ENCODE results near the gene UTS2R.
"Not testable (repeated sequence)": the region's sequence is repeated elsewhere in the genome, so short reads cannot be mapped to it uniquely, and the experiment has no call there.

The UTS2R gene

GRCh38 chr17:82406131-82406671 lies 34.6 kb downstream of the UTS2R start:
- in situ Hi-C loops (cut with MboI; ENCODE audit: low sequenced_read_pairs): no loop called here

DNA sequence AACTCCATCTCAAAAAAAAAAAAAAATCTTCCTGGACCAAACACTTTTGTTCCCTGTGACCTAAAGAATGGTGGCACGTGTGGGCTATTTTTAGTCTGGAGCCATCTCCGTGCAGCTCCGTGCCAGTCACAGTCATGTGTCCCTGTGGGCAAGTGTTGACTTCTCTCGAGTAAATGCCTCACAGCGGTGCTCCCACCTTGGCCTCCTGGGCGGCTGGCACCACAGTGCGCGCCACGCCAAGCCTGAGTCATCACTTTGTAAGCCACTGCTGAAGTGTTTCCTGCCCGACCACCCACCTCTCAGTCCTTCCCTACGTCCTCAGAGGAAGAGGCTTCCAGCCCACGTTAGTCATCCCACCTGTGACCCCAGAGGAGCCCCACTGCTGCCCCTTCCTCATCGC lies 35.7 kb downstream of the UTS2R start:
- in situ Hi-C loops (cut with MboI; ENCODE audit: low sequenced_read_pairs): no loop called here

DNA sequence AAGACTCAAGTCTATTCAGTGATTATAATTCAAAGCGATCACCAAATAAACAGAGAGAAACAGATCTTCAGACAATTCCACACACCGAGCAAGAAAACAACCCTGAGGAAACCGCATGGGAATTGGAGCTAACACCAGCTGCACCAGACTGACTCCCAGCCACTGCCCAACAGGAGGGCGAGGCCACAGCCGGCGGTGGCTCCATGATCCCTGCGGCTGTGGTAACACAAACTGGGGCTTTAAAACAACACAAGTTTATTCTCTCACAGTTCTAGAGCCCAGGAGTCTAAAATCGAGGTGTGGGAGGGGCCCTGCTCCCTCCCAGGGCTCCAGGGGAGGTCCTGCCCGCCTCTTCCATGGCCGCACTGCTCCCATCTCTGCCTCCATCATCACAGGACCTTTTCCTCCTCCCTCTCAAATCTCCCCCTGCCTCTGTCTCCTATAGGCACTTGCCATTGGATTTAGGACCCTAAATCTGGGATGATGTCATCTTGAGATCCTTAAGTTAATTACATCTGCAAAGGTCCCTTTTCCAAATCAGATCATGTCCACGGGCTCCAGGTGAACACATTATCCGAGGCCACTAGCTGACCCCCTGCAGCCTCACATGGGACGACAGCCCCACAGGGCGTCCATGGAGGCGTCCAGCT lies 36.8 kb downstream of the UTS2R start:
- in situ Hi-C loops (cut with MboI; ENCODE audit: low sequenced_read_pairs): no loop called here

DNA sequence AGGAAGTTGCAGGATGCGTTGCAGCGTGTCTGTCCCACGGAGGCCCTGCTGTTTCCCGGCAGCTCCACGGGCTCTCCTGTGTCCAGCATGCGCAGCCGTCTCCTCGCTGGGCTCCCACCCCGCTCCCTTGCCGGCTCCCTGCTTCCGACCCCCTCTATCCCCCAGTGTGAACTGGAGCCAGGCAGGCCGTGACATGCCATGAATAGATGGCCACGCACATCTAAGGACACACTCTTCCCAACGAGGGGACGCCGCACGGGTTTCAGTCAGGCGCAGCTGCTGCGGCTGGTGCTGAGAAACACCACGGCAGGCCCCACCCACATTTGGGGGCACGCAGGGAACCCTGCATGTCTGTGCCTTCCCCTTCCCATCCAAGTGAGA lies 37.4 kb downstream of the UTS2R start:
- in situ Hi-C loops (cut with MboI; ENCODE audit: low sequenced_read_pairs): no loop called here

DNA sequence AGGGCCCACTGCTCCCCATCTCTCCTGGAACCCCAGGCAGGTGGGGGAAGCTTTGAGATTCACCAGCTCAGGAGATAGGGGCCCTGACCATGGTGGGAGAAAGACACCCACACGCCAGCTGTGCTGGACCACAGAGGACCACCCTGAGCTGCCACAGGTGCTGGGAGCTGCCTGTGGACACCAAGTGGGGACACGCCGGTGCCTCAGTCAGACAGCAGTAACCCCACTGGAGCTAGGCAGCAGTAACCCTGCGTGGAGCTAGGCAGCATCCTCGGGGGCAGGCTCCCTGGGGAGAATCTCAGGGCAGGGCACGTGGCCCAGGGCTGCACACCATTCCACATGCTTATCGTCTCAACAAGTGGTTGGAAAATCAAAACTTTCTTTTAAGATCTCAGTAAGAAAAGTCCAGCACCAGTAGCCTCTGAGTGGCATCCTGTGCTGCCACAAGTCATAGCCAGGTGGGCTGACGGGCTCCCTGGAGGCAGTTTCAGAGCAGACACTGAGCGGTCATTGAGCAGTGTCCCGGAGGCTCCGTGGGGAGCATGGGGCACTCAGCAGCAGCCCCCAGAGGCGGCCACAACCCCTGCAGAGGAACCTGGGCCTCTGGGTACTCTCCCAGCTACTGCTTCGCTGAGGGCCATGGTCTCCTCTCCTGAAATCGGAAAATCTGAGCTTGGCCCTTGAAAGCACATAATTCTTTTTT lies 38.6 kb downstream of the UTS2R start:
- in situ Hi-C loops (cut with MboI; ENCODE audit: low sequenced_read_pairs): no loop called here

DNA sequence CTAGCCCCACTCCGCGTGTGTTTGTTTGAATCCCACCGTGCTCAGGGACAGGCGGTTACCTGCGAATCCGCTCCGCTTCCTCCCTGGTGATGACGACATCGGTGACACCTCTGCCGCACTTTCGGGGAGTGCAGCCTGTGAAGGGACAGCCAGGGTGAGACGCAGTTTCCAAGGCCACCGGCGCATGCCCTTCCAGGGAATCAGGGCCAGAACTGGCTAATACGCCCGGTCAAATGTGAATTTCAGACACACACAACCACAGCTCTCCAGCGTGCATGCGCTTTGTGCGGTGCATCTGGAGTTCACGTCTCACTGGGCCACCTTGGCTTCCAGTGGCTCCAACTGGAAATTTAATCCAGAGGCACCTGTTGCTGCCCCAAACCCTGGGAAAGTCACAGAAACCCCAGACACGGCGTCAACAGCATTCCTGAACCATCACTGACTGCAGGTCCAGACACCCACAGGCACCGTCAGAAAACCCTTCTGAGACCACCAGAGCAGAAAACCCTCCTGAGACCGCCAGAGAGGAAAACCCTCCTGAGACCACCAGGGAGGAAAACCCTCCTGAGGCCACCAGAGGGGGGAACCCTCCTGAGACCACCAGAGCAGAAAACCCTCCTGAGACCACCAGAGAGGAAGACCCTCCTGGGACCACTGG lies 40.0 kb downstream of the UTS2R start:
- in situ Hi-C loops (cut with MboI; ENCODE audit: low sequenced_read_pairs): no loop called here

DNA sequence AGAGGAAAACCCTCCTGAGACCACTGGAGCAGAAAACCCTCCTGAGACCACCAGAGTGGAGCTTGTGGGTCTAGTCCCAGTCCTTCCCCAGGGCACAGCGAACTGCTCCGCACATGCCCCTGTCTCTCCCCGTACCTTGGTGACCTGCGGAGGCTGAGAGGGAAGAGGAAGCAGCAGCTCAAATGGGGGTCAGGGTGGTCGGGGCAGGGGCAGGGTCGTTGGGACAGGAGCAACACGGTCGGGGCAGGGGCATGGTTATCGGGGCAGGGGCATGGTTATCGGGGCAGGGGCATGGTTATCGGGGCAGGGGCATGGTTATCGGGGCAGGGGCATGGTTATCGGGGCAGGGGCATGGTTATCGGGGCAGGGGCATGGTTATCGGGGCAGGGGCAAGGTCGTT lies 40.5 kb downstream of the UTS2R start:
- in situ Hi-C loops (cut with MboI; ENCODE audit: low sequenced_read_pairs): not testable (repeated sequence)

DNA sequence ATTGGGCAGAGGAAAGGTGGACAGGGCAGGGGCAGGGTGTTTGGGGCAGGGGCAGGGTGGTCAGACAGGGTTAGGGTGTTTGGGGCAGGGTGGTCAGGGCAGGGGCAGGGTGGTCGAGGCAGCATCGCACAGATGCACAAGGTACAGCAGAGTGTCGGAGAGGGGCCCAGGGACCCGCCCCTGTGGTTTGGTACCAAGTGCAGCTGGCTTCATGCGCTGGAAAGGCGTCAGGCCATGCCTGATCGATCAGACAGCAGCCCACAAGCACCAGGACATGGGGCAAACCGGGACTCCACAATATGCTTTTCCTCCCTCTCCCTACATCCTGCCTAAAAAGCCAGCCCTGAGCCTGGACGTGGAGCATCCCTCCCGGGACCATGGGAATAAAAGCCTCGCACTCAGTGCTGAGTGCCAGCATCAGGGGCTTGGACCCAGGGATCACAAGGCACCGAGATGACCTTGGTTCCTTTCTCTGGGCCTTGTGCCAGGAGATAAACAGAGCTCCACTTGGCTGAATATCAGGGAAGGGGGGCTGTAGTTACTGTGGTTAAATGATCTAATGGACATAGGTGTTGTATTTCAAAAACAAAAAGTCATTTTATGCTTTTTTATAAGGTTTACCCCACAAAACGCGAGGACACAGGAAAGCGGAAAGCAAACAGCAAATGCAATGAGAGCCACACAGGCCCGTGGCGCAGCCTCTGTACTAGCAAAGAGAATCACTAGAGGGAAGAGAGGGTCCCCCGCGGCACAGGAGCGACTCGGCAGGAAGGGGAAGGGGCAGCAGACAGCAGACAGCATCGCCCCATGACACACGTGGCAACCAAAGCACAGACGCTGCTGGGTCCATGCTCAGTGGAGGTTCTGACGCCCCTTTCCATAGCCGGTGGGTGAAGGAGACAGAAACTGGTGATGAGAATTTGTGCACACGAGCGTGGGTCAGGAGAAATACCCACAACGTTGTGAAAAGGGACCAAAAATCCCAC lies 41.3 kb downstream of the UTS2R start:
- in situ Hi-C loops (cut with MboI; ENCODE audit: low sequenced_read_pairs): no loop called here

- in situ Hi-C loops (cut with MboI; ENCODE audit: low sequenced_read_pairs): no loop called here
Measured at GRCh38 chr17:82414548-82415281, 43.1 kb downstream of the UTS2R start.

GRCh38 chr17:82415336-82415735 lies 43.8 kb downstream of the UTS2R start:
- in situ Hi-C loops (cut with MboI; ENCODE audit: low sequenced_read_pairs): no loop called here

GRCh38 chr17:82415786-82416185 lies 44.2 kb downstream of the UTS2R start:
- in situ Hi-C loops (cut with MboI; ENCODE audit: low sequenced_read_pairs): no loop called here

DNA sequence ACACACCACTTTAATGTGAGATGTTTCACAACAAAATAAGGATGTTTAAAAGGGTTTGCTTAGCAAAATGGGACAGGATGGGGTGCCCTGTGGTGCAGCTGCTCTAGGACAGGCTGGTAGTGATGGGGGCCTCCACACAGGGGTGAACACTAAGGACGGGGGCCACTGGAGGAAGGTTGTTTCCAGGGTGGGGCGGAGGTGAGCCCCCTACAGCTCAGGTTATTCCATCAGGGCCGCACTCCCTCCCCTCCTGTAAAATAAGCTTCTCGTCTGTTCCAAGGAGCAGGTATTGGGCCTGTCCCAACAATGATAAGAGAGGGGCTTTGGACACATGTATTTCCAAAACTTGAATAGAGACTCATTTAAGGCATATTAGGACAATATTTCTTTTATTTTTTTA lies 44.7 kb downstream of the UTS2R start:
- in situ Hi-C loops (cut with MboI; ENCODE audit: low sequenced_read_pairs): no loop called here

DNA sequence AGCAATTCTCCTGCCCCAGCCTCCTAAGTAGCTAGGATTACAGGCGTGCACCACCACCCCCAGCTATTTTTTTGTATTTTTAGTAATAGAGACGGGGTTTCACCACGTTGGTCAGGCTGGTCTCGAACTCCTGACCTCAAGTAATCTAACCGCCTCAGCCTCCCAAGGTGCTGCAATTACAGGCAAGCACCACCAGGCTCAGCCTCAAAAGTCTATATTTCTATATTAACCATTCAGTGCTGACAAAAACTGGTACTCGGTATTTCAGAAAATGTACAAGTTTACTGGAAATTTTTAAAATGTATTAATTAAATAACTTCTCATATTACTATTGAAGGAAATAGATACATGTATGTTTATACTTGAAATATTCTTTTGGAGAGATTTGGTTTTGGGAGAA lies 45.2 kb downstream of the UTS2R start:
- in situ Hi-C loops (cut with MboI; ENCODE audit: low sequenced_read_pairs): no loop called here

- in situ Hi-C loops (cut with MboI; ENCODE audit: low sequenced_read_pairs): no loop called here
Measured at GRCh38 chr17:82418001-82418986, 46.7 kb downstream of the UTS2R start, which contains the start of the genes HEXD and OGFOD3. Gene HEXD, plus strand, starts transcription at chr17:82418347. Its CDS starts 1,453 bp downstream, at chr17:82419800. Gene OGFOD3, minus strand, starts transcription at chr17:82418586. Its CDS starts 101 bp downstream, at chr17:82418485.

DNA sequence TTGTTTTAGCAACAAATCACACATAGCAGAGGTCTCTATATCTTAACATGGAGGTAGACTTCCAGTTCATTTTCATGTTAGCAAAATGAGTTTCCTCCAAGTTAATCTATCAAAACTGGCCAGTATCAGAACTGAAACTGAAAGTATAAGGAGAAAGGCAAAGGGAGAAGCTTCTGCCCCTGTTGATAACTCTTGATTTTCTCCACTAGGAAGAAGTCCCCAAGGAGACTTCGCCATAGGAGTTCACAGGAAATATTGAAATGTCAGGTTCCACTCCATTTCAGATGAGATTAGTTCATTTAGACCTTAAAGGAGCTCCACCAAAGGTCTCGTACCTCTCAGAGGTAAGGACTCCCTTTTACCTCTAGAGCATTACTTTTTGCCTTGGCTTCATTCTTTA lies 48.0 kb downstream of the UTS2R start:
- in situ Hi-C loops (cut with MboI; ENCODE audit: low sequenced_read_pairs): no loop called here

DNA sequence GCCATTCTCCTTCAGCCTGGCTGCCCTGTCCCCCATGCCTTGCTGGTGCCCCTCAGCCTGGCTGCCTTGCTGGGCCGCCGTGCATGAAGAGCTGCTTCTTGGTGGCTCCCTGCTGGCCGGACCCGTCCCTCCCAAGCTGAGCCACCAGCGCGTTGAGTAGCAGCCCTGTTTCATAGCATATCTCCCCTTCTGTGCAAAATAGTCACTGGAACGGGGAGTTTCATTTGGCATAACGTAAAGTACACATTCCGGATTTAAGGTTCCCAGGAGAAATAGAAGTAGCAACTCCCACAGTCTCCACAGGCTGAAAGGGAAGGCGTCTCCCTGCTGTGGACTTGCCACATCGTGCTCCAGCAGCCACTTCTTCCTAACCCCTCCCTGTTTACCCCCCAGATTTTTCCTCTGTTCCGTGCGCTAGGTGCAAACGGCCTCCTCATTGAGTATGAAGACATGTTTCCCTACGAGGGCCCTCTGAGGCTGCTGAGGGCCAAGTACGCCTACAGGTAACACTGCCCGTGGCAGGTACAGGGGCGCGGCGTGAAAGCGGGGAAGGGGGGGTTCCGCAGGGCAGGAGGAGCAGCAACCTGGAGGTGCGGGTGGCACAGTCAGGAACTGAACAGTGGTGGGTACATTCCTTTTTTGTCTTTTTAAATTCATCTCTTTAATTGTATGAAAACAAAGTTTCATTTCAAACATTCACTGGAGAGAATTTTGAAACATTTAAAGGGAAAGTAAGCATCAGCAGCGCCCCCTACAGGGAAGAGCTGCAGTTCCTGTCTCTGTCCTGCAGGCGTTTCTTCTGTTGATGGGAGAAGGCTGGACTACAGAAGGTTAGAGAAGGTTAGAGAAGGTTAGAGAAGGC lies 52.7 kb downstream of the UTS2R start:
- in situ Hi-C loops (cut with MboI; ENCODE audit: low sequenced_read_pairs): no loop called here

GRCh38 chr17:82424863-82425159 lies 53.2 kb downstream of the UTS2R start:
- in situ Hi-C loops (cut with MboI; ENCODE audit: low sequenced_read_pairs): no loop called here

Measured in hTERT RPE-1 (cell line).